Measurements from ENCODE around the gene POLR3E.

- TF ChIP-seq POLR2A (IDR thresholded peaks at IDR 0.05): no peak
- no peak for TF ChIP-seq CTCF (IDR thresholded peaks at IDR 0.05)
Measured at GRCh38 chr16:22292320-22292719, 4.9 kb upstream of the POLR3E start.

Measured in tibial nerve (tissue), 3 donors.